GM12864 (cell line): ENCODE results near the gene BOD1L1.
A peak's percentile ranks its signal among the peaks of the same experiment; 100 is the strongest.

Experiments
- DNase-seq: peaks from one replicate; pipeline ENCODE4 v3.0.0-alpha.2; 2011; ENCODE audit warnings: low read depth
- H3K4me3 ChIP-seq: 2 replicates; pipeline ENCODE4 v1.5.1; 2011; ENCODE audit warnings: mild to moderate bottlenecking, low read depth, low read length, control low read depth
- TF ChIP-seq, protein P1 (sequence below): IDR thresholded peaks from 2 replicates; pipeline ENCODE4 v1.5.1; 2011; ENCODE audit warnings: low read depth, mild to moderate bottlenecking, moderate library complexity, low read length, control low read depth, inconsistent platforms; ENCODE audit errors: missing control alignments

The BOD1L1 gene

DNA sequence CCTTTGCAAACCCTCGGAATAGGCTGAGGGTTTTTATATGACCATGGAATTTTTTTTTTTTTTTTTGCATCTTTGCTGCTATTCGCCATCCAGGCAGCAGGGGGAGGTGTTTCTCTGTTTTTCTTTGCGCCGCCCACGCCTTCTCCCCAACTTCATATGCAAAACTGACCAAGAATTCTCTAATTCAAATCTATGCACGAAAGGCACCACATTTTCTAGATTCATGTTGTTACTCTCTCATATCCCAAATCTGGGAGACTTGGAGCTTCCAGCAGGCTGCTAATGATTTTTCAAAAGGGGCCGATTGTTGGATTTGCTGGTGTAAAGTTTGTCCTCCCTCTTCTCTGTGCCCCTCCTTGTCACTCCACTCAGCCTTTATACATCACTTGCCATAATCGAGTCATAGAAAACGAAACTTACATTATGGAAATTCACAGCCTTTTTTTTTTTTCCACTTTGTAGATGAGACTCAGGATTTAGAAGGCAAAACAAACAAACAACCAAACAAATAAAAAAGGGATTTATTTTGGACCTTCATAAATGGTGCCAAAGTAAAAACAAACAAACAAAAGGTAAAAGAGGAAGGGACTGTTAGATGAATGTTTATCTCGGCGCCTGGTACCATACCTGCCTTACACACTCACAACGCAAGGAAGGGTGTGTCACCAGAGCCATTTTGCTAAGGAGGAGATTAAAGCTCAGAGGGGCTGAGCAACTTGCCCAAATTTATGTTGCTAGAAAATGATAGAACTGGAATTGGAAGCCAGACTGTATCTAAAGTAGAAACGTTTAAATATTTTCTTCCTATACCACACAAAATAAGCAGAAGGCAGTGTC, 29.3 kb upstream of the BOD1L1 start:
- H3K4me3 ChIP-seq, result peak overlapping the region; percentile 45
- peak; percentile 31 for DNase-seq
- TF ChIP-seq, protein P1, sequence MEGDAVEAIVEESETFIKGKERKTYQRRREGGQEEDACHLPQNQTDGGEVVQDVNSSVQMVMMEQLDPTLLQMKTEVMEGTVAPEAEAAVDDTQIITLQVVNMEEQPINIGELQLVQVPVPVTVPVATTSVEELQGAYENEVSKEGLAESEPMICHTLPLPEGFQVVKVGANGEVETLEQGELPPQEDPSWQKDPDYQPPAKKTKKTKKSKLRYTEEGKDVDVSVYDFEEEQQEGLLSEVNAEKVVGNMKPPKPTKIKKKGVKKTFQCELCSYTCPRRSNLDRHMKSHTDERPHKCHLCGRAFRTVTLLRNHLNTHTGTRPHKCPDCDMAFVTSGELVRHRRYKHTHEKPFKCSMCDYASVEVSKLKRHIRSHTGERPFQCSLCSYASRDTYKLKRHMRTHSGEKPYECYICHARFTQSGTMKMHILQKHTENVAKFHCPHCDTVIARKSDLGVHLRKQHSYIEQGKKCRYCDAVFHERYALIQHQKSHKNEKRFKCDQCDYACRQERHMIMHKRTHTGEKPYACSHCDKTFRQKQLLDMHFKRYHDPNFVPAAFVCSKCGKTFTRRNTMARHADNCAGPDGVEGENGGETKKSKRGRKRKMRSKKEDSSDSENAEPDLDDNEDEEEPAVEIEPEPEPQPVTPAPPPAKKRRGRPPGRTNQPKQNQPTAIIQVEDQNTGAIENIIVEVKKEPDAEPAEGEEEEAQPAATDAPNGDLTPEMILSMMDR, result peak; percentile 68

DNA sequence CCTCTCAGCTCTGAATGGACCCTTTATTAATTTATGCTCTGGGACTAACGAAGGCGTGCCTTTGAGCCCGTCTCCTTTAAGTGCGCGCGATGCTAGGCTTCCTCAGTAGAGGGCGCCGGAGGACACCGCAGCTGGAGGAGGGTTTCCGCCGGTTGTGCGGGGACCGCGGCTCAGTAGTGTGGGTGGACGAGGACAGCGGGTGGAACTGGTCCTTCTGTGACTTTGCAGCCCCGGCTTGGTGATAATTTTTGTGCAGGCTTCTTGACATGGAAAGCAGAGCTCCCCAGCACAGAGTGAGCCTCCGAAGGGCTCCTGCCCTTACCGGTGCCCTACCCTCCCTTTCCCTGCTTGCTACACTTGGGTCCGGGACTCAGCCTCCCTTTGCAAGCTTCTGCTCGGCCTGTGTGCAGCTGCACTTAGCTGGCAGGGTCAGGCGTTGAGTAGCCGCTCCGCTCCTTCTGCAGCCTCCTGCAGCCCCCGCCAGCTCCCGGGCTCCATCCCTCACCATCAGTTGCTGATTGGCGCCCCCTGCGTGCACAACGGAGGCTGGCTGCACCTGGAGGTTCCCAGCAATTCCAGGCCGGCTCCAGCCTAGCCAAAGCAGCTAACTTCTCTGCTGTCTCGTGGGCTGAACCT, 26.8 kb upstream of the BOD1L1 start:
- TF ChIP-seq, protein P1, result peak; percentile 84
- peak; percentile 13 for DNase-seq
- peak overlapping the region; percentile 60 for H3K4me3 ChIP-seq

DNA sequence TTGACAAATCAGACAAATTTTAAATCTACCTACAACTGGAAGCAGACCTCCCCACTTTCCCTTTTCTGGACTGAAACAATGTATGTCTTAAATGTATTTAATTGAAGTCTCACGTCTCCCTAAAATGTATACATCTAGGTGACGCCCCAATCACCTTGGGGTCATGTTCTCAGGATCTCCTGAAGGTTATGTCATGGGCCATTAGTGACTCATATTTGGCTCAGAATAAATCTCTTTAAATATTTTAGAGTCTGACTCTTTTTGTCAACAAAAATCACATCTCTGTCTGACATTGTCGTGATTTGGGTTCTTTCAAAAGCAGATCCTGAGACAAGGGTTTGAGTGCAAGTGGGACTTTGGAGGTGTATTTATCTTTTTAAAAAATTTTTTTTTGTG, 26.2 kb upstream of the BOD1L1 start:
- H3K4me3 ChIP-seq, result no peak overlapping the region; the same call in 1 of the 2 replicates
- no peak for DNase-seq
- TF ChIP-seq, protein P1, result no peak

DNA sequence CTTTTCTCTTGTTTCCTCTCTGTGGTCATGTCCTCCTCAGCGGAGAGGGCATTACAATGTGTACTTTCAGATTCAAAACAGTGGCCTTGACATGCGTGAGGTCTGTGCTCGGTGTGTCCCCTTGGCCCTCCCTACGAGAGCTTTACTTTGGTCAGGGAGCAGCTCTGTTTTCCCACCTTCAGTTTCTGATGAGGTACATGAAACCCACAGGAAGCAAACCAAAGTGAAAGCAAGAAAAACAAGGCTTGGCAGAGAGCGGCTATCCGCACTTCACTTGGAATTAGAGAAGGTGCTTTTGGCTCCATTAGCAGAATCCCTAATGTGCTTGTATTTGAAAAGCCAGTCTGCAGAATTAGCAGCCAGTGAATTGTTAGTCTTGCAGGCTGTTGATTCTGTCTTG, 19.5 kb upstream of the BOD1L1 start:
- H3K4me3 ChIP-seq, result no peak overlapping the region
- no peak for DNase-seq
- TF ChIP-seq, protein P1, result no peak

DNA sequence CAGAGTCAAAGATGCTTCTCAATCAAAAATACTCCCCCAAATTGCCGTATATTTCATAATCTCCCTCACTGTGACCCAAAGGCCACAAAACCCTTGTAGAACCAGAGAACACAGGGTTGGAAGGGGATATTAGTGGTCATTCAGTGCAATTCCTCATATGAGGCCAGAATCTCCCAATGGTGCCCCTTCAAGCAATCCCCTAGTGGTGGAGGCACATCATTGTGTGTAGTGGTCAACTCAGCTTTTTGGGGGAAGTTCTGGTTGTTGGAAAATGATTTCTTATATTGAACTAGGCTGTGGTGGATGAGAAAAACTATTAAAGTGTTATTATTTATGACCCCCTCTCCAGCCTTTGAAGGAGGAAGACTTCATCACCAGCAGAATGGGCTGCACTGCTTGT, 17.6 kb upstream of the BOD1L1 start:
- TF ChIP-seq, protein P1, result peak; percentile 25
- DNase-seq, result no peak
- H3K4me3 ChIP-seq, result no peak overlapping the region

DNA sequence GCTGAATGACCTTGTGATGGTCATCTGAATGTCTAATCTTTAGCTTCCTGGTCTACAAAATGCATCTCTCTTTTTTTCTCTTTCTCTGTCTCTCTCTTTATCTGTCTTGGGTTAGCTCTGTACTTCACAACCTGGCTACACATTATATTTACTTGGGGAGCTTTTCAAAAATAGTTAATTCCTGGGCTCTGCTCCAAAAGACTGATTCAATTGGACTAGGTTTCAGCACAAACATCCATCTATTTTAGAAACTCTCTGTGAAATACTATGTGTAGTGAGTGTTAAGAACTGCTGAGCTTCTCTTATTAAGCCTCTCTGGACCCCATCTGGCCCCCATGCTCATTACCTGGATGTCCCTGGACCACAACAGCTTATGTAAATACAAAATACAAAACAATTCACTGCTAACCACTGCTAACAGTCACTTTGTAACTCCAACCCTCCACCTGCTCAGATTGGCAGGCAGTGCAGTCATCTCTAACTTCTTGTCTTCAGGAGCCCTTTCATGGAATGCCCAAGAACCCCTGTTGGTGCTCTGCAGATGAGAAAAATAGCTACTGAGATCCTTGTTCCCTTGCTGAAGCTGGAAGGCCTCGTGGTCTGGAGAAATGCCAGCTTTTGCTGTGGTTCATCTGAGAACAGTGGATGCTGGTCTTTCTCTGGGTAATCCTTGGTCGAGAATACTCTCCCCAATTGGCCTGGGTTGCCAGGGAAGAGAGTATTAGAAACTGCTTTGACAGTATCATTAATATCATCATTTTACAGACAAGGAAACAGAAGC, 14.8 kb upstream of the BOD1L1 start:
- DNase-seq, result no peak
- TF ChIP-seq, protein P1, result no peak
- no peak overlapping the region for H3K4me3 ChIP-seq
